Left ventricle myocardium superior (tissue), 1 donor: ENCODE results near the gene MAPK1. TPM values are rescaled to one million over a fixed set of nuclear protein-coding genes. Genes with fewer than 3 reads are reported as not detected.
A peak's percentile ranks its signal among the peaks of the same experiment; 100 is the strongest.
"Not testable (repeated sequence)": the region's sequence is repeated elsewhere in the genome, so short reads cannot be mapped to it uniquely, and the experiment has no call there.

Source experiments
- ATAC-seq: fragments of 200-7000 bp; cut with Tn5 transposase; one replicate; pipeline ENCODE4 v1.9.1; 2020; ENCODE audit warnings: mild to moderate bottlenecking, moderate library complexity
- DNase-seq: peaks from one replicate; pipeline ENCODE4 v3.0.0-alpha.2; 2020
- intact Hi-C: fragments of 100-400 bp; cut with micrococcal nuclease; formaldehyde crosslinking; loops from one replicate; pipeline ENCODE4 v1.11.0; 2022
- total RNA-seq: library from RNA; stranded (reverse); fragmentation: NEBNext Ultra II Directional; extraction: Animal tissue kit (Norgen Biotek cat#: 25700); gene quantifications from one replicate; pipeline ENCODE4 v1.2.1, GENCODE V29; 2021
- donor health status: DM: no; HTN: yes; CAD: no; lungs with severe emphysema.

MAPK1 gene
- total RNA-seq, 1 donor from 2014 or later, result 80.5 TPM

DNA sequence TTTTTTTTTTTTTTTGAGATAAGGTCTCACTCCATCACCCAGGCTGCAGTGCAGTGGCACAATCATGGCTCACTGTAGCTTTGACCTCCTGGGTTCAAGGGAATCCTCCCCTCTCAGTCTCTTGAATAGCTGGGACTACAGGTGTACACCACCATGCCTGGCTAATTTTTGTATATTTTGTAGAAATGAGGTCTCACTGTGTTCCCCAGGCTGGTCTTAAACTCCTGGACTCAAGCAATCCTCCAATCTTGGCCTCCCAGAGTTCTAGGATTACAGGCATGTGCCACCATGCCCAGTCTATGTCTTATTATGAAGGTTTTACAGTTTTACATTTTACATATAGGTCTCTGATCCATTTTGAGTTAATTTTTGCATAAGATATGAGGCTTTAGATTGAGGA lies 20.4 kb upstream of the MAPK1 start:
- intact Hi-C loops, result no loop called here
- ATAC-seq (no peak), DNase-seq (no peak)

DNA sequence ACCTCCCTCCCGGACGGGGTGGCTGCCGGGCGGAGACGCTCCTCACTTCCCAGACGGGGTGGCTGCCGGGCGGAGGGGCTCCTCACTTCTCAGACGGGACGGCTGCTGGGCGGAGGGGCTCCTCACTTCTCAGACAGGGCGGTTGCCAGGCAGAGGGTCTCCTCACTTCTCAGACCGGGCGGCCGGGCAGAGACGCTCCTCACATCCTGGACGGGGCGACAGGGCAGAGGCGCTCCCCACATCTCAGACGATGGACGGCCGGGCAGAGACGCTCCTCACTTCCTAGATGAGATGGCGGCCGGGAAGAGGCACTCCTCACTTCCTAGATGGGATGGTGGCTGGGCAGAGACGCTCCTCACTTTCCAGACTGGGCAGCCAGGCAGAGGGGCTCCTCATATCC lies 16.5 kb upstream of the MAPK1 start:
- DNase-seq, intact Hi-C loops, ATAC-seq: not testable (repeated sequence)

DNA sequence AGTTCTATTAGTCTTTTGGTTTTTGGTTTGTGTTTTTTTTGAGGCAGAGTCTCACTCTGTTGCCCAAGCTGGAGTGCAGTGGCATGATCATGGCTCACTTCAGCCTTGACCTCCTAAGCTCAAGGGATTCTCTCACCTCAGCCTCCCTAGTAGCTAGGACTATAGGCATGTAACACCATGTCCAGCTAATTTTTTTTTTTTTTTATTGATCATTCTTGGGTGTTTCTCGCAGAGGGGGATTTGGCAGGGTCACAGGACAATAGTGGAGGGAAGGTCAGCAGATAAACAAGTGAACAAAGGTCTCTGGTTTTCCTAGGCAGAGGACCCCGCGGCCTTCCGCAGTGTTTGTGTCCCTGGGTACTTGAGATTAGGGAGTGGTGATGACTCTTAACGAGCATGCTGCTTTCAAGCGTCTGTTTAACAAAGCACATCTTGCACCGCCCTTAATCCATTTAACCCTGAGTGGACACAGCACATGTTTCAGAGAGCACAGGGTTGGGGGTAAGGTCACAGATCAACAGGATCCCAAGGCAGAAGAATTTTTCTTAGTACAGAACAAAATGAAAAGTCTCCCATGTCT lies 15.4 kb upstream of the MAPK1 start:
- DNase-seq, intact Hi-C loops, ATAC-seq: not testable (repeated sequence)

DNA sequence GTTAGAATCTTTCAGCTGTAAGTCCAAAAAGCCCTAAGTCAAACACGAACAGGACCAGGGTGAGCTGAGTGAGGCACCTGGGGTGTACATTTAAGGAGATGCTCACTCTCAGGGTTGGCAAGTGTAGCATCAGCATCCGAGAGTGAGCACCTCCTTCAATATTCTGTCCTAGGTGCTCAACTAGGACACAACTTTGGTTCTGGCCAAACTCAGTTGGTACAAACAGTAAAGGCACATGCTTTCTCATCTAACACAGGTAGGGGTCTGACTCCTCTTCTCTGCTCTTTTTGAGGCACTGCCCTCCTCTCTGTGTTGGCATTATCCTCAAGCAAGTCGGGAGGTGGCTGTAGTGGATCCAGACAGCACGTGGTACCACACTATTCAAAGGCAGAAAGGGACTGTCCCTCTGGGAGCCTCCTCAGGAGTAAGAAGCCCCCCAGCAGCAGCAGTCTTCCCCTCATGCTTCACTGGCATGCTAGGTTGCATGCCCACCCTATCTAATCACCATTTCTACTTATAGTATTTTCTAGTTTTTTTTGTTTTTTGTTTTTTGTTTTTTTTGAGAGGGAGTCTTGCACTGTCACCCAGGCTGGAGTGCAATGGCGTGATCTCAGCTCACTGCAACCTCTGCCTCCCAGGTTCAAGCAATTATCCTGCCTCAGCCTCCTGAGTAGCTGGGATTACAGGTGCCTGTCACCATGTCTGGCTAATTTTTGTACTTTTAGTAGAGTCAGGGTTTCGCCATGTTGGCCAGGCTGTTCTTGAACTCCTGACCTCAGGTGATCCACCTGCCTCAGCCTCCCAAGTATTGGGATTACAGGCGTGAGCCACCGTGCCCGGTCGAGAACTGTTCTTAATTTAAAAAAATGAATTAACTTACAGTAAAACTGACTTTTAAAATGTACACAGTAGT lies 14.7 kb upstream of the MAPK1 start:
- no peak for ATAC-seq
- no peak for DNase-seq
- intact Hi-C loops, result no loop called here

DNA sequence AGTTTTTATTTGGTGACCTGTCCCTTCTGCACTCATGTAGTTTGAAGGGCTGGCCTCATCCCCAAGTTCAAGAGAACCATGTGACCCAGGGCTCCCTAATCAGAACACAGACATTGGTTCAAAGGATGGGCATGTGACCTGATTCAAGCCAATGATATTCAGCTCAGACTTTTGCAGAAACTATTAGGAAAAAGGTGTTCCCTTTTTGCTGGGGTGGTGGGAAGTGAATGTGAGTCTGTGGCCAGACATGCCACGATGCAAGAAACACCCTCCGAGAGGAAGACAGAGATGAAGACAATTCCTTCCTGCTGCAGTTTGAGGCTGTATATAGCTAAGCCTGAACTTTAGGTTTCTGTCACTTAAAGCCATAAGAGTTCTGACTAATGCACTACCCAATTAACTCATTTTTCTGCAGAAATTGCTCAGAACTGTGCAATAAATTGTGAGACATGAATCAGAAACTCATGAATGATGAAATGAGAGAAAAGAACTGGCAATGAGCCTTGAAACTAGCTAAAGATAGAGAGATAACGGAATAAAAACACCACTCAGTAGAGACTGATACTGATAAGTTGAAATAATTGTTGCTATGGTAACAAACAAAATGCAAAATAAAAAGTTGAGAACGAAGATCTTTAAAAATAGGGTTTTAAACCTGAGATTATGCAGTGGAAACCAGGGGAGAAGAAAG lies 9.2 kb upstream of the MAPK1 start:
- no peak for DNase-seq
- ATAC-seq, result no peak
- intact Hi-C loops, result loop anchor here (5.0 kb wide), 1 partner anchor 56 kb away; no protein-coding TSS in a partner anchor

DNA sequence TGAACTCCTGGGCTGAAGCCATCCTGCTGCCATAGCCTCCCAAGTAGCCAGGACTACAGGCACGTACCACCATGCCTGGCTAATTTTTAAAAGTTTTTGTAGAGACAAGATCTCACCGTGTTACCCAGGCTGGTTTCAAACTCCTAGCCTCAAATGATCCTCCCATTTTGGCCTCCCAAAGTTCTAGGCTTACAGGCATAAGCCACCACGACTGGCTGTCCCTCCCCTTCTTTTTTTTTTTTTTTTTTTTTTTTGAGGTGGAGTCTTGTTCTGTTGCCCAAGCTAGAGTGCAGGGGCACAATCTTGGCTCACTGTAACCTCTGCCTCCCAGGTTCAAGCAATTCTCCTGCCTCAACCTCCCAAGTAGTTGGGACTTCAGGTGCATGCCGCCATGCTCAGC lies 7.5 kb upstream of the MAPK1 start:
- intact Hi-C loops, result loop anchor here (5.0 kb wide), 1 partner anchor 57 kb away; no protein-coding TSS in a partner anchor
- not testable (repeated sequence) for ATAC-seq

DNA sequence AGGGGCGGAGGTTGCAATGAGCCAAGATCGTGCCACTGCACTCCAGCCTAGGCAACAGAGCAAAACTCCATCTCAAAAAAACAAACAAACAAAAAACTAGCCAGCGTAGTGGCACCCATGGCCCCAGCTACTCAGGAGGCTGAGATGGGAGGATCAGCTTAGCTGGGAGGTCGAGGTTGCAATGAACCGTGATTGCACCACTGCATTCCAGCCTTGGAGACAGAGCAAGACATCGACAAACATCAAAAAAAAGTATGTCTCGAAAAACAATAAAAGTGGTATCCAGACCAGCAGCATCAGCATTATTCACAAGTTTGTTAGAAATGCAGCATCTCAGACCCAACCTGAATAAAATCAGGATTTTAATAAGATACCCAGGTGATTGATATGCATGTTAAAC lies 6.2 kb upstream of the MAPK1 start:
- intact Hi-C loops, result no loop called here
- ATAC-seq (no peak), DNase-seq (no peak)

More for the DNA sequence above, 7.5 kb upstream of the MAPK1 start:
- not testable (repeated sequence) for DNase-seq

DNA sequence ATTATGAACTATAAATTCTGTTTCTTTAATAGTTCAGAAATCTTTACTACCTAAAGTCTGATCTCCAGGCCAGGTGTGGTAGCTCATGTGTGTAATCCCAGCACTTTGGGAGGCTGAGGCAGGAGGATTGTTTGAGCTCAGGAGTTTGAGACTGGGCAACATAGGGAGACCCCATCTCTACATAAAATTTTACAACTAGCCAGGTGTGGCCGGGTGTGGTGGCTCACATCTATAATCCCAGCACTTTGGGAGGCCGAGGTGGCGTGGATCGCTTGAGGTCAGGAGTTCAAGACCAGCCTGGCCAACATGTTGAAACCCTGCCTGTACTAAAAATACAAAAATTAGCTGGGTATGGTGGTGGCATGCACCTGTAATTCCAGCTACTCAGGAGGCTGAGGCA lies 5.3 kb upstream of the MAPK1 start:
- DNase-seq, ATAC-seq, intact Hi-C loops: not testable (repeated sequence)

DNA sequence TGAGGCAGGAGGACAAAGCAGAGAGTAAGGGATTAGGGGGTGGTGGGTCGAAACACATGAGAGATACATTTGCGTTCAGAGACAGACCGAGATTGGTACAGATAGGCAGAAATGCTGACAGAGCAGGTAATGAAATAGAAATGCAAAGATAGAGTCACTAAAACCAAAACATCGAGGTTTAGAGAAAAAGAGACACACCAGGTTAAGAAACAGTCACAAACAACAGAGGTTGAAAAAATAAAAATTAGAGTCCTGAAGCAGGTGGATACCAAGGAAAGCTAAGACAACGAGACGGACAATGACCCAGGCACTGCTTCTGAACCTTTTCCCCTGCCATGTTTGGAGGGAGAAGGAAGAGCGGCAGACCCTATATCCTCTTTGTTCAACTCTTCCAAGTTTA lies 1.2 kb upstream of the MAPK1 start:
- intact Hi-C loops, result no loop called here
- no peak for DNase-seq
- ATAC-seq, result no peak

DNA sequence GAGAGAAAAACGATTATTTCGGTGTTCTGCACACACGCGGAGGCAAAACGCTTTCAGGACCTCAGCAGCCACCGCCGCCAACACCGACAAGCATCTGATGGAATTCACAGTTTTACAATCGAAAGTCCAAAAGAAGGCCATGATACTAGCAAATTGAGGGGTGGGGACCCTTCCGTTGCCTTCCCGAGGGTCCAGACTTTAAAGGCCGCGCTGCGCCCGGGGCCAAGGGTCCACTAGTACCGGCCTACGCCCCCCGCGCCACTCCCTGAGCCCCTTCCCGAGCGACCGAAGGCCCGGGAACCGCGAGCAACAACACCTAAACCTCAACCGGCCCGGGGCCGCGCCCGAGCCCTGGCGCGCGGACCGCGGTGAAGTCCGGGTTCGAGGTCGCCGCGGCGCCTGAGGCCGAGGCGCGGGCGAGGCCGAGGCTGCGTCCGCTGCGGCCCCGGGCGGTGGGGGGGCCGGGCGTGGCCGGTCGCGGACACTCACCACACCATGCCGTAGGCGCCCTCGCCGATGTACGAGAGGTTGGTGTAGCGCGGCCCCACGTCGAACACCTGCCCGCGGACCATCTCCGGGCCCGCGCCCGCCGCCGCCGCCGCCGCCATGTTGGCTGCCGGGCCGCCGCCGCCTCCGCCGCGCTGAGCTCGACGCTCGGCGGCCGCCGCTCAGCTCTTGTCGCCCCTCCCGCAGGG lies 465 bp downstream of the MAPK1 start:
- ATAC-seq (peak; percentile 5), DNase-seq (peak; percentile 67)
- intact Hi-C loops, result no loop called here

DNA sequence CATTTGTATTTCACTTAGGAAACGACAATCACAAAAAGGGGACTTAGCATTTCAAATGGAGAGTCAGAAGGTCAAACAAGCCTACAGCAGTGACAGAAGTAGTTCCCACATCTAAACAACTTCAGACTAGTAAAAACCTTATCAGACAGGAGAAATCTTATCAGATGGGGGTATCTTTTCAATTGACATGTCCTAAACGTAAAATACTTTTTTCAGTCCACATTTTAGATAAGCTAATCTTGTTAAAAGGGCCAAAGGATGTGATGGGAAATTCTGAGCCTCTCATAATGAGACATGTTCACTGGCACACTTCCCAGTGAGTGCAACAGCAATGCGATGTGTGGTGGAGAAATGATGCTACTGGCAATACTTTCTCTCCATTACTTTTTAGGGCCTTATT lies 2.4 kb downstream of the MAPK1 start:
- intact Hi-C loops, result no loop called here
- DNase-seq (no peak), ATAC-seq (no peak)

DNA sequence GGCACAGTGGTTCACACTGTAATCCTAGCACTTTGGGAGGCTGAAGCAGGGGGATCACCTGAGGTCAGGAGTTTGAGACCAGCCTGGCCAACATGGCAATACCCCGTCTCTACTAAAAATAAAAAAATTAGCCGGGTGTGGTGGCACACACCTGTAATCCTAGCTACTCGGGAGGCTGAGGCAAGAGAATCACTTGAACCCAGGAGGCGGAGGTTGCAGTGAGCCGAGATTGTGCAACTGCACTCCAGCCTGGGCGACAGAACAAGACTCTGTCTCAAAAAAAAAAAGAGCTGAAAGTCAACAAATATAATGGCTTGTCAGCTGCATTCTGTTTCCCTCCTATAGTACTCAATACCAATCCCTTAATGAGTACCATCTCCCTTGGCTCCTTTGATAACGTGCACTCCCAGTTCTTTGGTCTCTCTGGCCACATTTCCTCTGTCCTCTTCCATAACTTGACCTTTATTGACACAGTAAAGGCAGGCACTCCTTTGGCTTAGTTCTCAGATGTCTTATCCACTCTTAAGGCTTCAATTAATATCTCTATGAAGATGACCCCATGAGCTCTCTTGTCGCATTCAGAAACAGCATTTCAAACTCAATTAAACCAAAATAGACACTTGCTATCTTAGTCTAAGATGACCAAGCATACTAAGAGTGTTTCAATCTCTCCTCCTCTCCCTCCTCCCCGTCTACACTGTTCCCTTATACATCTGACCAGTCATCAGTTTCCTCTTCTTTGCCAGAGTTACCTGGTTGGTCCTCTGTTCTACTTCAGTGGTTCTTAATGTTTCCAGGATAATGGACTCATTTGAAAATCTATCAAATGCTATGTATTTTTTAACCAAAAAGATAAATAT lies 4.8 kb downstream of the MAPK1 start:
- intact Hi-C loops, result no loop called here
- ATAC-seq, result no peak
- DNase-seq, result no peak

DNA sequence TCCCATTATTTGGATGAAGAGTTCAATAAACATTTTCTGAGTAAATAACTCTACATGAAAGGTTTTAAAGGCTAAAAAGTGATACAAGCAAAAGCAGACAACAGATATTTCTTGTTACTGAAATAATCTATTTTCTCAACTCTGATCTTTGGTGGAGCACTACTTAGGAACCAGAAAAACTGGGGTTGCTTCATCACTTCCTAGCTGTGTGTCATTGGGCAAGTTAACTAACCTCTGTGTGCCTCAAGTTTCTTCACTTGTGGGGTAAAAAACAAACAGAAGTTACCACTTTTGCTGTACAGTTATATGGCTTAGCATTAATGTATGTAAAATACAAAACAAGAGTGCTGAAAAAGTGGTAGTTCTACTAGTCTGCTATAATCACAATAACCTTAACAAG lies 5.6 kb downstream of the MAPK1 start:
- no peak for ATAC-seq
- no peak for DNase-seq
- intact Hi-C loops, result no loop called here

DNA sequence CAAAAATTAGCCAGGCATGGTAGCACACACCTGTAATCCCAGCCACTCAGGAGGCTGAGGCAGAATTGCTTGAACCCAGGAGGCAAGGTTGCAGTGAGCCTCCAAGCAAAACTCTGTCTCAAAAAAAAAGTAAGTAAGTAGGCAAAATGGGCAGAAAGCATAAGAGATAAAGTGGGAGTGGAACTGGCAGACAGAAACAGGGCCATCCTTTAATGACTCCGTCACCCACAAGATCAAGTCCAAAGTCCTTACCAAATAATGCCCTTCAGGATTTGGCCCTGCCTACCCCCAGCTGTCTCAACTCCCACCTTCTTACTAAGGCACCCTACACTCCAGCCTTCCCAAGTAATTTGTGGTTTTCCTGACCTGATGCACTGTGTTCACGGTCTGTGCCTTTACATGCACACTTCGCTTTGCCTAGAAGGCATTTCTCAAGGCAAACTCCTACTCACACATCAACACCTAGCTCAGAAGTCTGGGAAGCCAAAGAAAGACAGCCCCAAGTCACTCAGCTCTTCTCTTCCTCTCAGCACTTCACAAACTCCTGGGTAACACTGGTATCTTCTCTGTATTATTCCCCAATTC lies 6.1 kb downstream of the MAPK1 start:
- DNase-seq (no peak), ATAC-seq (no peak)
- intact Hi-C loops, result no loop called here

DNA sequence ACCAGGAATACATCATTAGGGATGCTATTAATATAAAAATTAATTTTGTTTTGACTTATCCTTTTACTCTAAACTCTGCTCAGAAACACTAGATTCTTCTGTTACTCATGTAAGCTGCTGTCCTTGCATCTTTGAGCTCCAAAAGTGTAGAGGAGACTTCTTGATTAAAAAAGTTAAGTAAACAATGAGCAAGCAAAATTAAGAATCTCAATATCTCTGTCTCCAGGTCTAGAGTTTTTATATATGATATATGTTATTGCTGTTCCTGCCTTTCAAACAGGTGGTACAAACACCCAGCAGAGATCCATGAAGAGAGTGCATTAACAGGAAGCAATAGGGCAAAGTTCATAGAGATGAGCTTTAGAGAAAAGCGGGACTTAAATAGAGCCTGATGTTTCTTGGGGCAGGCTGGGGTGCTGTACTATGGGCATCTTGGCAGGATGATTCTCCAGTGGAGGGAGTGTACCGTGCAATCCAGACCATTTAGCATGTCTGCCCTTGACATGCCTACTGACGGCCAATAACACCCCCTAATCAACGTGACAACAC lies 6.9 kb downstream of the MAPK1 start:
- intact Hi-C loops, result no loop called here
- ATAC-seq, result peak; percentile 24
- no peak for DNase-seq

DNA sequence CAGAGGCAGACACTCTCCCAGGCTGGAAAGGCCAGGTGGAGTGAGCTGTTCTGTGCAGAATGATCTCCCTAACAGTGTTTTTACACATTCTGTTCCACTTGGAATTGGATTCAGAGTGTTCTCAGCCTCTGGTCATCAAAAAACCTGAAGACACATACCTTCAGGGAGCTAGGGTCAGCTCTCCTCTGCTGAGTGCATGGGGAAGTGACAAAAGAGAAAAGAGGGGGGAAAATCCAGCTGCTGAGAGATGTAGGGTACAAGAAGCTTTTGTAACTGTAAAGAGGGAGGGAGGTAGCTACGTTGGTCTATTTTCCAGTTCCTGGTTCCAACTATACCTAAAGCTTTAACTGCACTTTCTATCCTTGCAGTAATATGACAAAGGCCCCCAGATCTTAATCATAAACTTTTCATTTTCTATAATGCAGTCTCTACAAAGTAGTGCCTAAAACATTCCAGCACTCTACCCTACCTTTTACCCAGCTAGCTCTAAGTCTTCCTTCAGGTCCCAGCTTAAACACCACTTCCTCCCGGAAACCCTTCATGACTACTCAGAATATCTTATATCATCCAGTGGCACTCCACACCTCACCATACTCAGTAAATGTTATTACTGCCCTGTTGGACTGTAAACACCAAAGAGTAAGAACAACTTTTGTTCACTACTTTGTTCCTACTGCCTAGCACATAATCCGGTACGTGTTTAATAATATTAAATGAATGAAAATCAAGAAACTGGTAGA lies 9.2 kb downstream of the MAPK1 start:
- ATAC-seq, result peak; percentile 7
- DNase-seq, result no peak
- intact Hi-C loops, result loop anchor here (10.0 kb wide), 1 partner anchor 63 kb away; no protein-coding TSS in a partner anchor

DNA sequence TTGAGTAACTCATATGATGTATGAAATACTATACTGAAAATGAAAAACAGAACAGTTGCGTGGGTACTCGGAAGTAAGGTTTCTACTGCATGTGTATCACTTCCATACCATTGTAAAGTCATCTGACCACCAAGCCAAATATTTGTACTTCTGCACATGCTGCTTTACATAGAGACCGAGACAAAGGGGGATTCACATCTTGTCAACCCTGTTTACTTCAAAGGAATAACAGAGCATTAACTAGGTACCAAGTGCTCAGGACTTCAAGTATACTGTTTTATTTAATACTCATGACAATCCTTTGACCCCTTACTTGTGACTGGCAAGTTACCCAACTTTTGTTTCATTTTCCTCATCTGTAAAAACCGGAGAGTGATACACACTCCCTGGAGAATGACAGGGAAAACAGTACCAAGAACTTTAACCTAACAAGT lies 9.9 kb downstream of the MAPK1 start:
- ATAC-seq (no peak), DNase-seq (no peak)
- intact Hi-C loops, result loop anchor here (10.0 kb wide), 1 partner anchor 63 kb away; no protein-coding TSS in a partner anchor
